ENCODE measurements around the gene SRA1. TPM values are rescaled to one million over a fixed set of nuclear protein-coding genes. Genes with fewer than 3 reads are reported as not detected.
A peak's percentile ranks its signal among the peaks of the same experiment; 100 is the strongest.

The SRA1 gene
- total and polyA plus RNA-seq, 4 donors = 14.0 to 45.5 (median 36.8) TPM

DNA sequence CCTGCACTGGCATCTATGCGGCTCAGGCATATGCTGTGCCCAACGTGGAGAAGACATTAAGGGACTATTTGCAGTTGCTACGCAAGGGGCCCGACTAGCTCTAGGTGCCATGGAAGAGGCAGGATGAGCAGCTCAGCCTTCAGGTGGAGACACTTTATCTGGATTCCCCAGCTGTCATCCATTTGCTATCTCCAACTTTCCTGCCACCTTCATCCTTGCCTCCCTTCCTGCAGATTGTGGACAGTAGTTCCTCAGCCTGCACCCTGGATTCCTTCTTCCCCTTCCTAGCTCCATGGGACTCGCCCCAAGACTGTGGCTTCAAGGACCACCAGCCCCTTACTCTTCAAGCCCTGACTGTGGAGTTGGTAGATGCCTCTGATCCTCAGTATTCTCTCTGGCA is 9.4 kb upstream of the SRA1 start:
- Histone ChIP-seq H3K36me3 (ENCODE audit: control insufficient read depth in 4 of 4, insufficient read depth in 4 of 4, low read length in 4 of 4) (peaks cover 0 to 24% (median 18%) of the 10 kb centered on the region in 4 donors), H3K9ac (ENCODE audit: insufficient read depth in 1 of 2, low read length in 2 of 2) (no peak overlapping the region), H3K27ac (ENCODE audit: low read depth in 1 of 2, low read length in 1 of 2) (peak overlapping the region in 1 of 2 donors; percentile 74), H3K27me3 (ENCODE audit: control insufficient read depth in 3 of 3, insufficient read depth in 3 of 3, low read length in 2 of 3) (no peaks in the 10 kb centered on the region), H3K9me3 (ENCODE audit: control insufficient read depth in 4 of 4, insufficient read depth in 3 of 4, low read length in 3 of 4) (no peaks in the 10 kb centered on the region), H3K4me3 (no peak overlapping the region), H3K4me1 (ENCODE audit: control insufficient read depth in 5 of 5, insufficient read depth in 5 of 5, low read length in 5 of 5) (peaks cover 5 to 38% (median 21%) of the 10 kb centered on the region in 5 donors)
- no peak for DNase-seq
- ATAC-seq (ENCODE audit: insufficient read depth, low FRiP score) = no peak
- 91 to 96% methylated on average over 5 of the region's 5 CpGs for WGBS, 2 donors
- TF ChIP-seq, protein P1, sequence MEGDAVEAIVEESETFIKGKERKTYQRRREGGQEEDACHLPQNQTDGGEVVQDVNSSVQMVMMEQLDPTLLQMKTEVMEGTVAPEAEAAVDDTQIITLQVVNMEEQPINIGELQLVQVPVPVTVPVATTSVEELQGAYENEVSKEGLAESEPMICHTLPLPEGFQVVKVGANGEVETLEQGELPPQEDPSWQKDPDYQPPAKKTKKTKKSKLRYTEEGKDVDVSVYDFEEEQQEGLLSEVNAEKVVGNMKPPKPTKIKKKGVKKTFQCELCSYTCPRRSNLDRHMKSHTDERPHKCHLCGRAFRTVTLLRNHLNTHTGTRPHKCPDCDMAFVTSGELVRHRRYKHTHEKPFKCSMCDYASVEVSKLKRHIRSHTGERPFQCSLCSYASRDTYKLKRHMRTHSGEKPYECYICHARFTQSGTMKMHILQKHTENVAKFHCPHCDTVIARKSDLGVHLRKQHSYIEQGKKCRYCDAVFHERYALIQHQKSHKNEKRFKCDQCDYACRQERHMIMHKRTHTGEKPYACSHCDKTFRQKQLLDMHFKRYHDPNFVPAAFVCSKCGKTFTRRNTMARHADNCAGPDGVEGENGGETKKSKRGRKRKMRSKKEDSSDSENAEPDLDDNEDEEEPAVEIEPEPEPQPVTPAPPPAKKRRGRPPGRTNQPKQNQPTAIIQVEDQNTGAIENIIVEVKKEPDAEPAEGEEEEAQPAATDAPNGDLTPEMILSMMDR (IDR thresholded peaks at IDR 0.05; ENCODE audit: control extremely low read depth, extremely low read depth) = no peak

DNA sequence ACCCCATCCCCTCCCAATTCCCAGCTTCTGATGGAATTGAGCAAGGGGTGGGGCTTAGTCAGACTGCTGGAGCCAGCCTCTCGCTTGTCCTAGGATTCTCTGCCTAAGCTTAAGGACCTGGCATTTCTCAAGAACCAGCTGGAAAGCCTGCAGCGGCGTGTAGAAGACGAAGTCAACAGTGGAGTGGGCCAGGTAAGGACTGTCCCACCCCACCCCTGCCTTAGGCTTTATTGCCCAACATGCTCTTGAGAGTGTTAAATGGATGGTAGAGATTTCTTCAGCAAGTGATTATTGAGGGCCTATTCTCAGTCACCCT is 8.5 kb upstream of the SRA1 start:
- no peaks in the 10 kb centered on the region for H3K27me3 ChIP-seq (ENCODE audit: control insufficient read depth in 3 of 3, insufficient read depth in 3 of 3, low read length in 2 of 3)
- H3K9ac ChIP-seq (ENCODE audit: insufficient read depth in 1 of 2, low read length in 2 of 2) = no peak overlapping the region
- peaks cover 5 to 38% (median 14%) of the 10 kb centered on the region in 5 donors for H3K4me1 ChIP-seq (ENCODE audit: control insufficient read depth in 5 of 5, insufficient read depth in 5 of 5, low read length in 5 of 5)
- H3K4me3 ChIP-seq = no peak overlapping the region
- TF ChIP-seq, protein P1 (IDR thresholded peaks at IDR 0.05; ENCODE audit: control extremely low read depth, extremely low read depth) = no peak
- peak overlapping the region in 1 of 2 donors; percentile 26 for H3K27ac ChIP-seq (ENCODE audit: low read depth in 1 of 2, low read length in 1 of 2)
- DNase-seq (no peak), ATAC-seq (ENCODE audit: insufficient read depth, low FRiP score) (peak; percentile 13)
- WGBS, 2 donors = 59 to 84% methylated on average over 4 of the region's 4 CpGs
- H3K9me3 ChIP-seq (ENCODE audit: control insufficient read depth in 4 of 4, insufficient read depth in 3 of 4, low read length in 3 of 4) = no peaks in the 10 kb centered on the region
- H3K36me3 ChIP-seq (ENCODE audit: control insufficient read depth in 4 of 4, insufficient read depth in 4 of 4, low read length in 4 of 4) = peaks cover 0 to 30% (median 18%) of the 10 kb centered on the region in 4 donors

DNA sequence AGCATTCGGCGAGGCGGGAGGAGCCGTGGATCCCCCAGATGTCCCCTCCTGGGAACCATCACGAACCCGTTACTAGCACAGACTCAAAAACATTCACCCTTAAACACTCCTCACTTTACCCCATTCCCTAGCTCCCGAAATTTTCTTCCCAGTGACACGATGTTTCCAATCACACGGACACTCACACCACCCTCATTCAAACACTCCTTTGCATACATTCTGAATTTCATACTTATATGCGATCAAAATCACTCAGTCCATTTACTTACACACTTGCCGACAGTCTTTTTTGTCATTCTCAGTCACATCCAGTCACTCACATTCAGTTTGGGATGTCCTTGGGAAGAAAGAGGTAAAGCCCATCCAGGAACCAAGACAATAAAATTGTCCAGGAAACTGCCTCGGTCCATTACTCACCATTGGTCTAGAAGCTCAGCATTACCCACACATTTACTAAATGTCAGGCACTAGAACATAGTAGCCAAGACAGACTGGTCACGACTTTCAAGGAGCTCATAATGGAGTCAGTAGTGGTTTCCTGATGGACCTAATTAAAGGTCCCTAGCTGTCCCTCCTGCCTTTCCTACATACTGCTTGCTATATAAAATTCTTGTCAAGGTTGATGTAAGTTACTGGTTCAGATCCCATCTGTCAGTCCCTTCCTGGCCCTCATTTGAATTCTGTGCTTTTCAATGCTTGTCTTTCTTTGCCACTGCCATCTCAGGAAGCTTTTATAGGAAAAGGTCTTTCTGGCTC is 7.9 kb upstream of the SRA1 start:
- no peaks in the 10 kb centered on the region for H3K9me3 ChIP-seq (ENCODE audit: control insufficient read depth in 4 of 4, insufficient read depth in 3 of 4, low read length in 3 of 4)
- peaks cover 0 to 34% (median 18%) of the 10 kb centered on the region in 4 donors for H3K36me3 ChIP-seq (ENCODE audit: control insufficient read depth in 4 of 4, insufficient read depth in 4 of 4, low read length in 4 of 4)
- no peak for ATAC-seq (ENCODE audit: insufficient read depth, low FRiP score)
- H3K9ac ChIP-seq (ENCODE audit: insufficient read depth in 1 of 2, low read length in 2 of 2) = peak overlapping the region; percentile 35 to 81
- no peak for DNase-seq
- peak overlapping the region; percentile 76 to 95 for H3K27ac ChIP-seq (ENCODE audit: low read depth in 1 of 2, low read length in 1 of 2)
- H3K4me1 ChIP-seq (ENCODE audit: control insufficient read depth in 5 of 5, insufficient read depth in 5 of 5, low read length in 5 of 5) = peaks cover 5 to 38% (median 14%) of the 10 kb centered on the region in 5 donors
- TF ChIP-seq, protein P1 (IDR thresholded peaks at IDR 0.05; ENCODE audit: control extremely low read depth, extremely low read depth) = no peak
- 5 to 12% methylated on average over 13 of the region's 13 CpGs for WGBS, 2 donors
- H3K4me3 ChIP-seq = peak overlapping the region; percentile 81
- no peaks in the 10 kb centered on the region for H3K27me3 ChIP-seq (ENCODE audit: control insufficient read depth in 3 of 3, insufficient read depth in 3 of 3, low read length in 2 of 3)

Data from lung (tissue), 12 donors.